Measurements from ENCODE around the gene ATXN1.

DNA sequence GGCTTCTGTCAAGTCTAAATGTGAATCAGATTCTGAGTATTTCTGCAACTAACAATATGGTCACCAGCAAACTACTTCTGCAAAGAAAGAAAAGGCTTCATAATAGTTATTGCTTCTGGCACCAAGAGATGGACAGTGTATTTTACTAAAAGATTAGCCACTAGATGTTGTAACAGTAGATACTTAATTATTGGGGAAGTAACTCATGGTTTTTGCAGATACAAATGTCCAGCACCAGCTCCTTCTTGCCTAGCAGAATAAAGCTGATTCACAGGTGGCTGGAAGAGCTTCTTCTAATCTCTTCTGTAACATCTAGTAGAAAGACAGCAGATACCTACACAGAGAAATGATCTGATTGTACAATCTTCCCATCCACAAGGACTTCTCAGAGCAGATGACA lies 21.2 kb downstream of the ATXN1 start:
- TF ChIP-seq ZNF8 (CRISPR knock-in tag; IDR thresholded peaks at IDR 0.05) (no peak), TOX (CRISPR knock-in tag; IDR thresholded peaks at IDR 0.05; ENCODE audit: borderline replicate concordance) (no peak)
